Hematopoietic multipotent progenitor cell treated with erythropoietin and hydrocortisone succinate and interleukin-3 and kit ligand, for 8 days (in vitro differentiated cells): ENCODE results near the gene EEF2K.
"Not testable (repeated sequence)": the region's sequence is repeated elsewhere in the genome, so short reads cannot be mapped to it uniquely, and the experiment has no call there.

Experiments
- DNase-seq: peaks from one replicate; pipeline ENCODE4 v3.0.0-alpha.2; 2015

EEF2K gene

DNA sequence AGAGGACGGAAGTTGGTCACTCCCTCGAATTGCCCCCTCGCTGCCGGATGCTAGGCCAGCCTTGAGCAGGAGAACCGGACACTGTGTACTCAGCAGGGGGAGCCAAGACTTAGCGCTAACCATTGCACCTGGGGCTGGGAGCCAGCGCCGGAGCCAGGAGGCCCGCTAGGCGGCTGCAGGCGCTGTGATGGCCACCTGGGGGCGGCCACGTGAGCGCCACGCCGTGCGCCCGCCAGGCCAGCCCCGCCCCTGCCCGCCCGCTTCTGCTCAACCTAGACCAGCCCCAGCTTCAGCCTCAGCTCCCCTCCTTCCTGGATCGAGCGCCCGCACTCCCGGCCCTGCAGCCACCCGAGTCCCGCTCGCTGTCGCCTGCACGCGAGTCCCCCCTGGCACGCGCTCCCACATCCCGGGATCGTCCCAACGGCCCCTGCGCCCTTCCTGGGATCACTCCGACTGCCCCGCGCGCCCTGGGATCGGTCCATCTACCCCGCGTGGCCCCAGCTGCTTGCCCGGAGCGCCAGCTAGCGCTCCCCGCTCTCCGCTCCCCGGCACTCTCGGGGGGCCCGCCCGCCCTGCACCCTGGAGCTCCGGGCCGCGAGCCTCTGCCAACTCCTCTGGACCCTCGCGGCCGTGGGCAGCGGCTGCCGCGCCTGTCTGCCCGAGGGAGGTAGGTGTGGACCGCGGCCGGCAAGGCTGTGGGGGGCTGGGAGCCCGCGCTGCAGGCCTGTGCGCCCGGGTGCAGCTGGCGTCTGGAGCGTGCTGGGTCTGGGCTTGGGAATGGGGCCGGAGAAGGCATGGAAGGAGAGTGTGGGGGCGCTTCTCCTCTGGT, at the start of gene EEF2K:
TSS of gene EEF2K (plus strand) at position 266 of the 829 bp plus-strand sequence. CDS start 19,452 bp downstream, outside the sequence.
- DNase-seq: peak; percentile 96

DNA sequence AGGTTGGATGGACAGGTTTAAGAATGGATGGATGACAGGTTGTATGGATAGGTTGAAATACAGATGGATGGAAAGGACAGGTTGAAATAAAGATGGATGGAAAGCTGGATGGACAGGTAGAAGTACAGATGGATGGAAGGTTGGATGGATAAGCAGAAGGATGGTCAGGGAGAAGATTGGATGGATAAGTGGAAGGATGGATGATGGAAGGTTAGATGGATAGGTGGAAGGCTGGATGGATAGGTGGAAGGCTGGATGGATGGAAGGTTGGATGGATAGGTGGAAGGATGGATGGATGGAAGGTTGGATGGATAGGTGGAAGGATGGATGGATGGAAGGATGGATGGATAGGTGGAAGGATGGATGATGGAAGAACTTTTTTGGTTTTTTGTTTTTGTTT, 44.7 kb upstream of the EEF2K start:
- no peak for DNase-seq

DNA sequence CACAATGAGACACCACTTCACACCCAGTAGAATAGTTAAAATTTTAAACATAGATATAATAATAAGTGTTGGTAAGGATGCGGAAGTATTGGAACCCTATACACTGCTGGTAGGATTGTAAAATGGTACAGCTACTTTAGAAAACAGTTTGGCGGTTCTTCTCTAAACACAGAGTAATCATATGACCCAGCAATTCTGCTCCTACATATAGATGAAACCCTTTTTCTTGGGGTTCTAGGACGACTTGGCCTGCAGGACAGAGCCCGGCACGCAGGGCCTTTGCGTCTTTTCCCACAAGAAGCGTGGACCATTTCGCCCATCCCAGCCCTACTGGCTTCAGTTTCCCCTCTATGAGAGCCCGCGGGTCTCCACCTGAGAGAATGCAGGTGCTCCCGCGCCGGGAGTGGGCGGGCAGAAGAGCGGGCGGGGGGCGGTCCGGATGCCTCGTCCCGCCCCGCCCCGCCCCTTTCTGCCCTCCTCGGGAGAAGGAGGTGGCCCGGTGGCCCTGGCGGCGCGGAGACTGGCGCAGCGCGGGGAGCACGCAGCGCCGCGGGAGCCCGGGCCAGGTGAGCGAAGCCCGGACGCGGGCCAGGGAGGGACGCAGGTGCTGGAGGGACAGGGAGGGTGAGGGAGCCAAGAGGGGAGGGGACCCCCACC, 44.0 kb upstream of the EEF2K start, which contains the start of gene SDR42E2:
TSS of gene SDR42E2 (plus strand) at position 508 of the 657 bp plus-strand sequence. CDS start 3,077 bp downstream, outside the sequence.
- no peak for DNase-seq

DNA sequence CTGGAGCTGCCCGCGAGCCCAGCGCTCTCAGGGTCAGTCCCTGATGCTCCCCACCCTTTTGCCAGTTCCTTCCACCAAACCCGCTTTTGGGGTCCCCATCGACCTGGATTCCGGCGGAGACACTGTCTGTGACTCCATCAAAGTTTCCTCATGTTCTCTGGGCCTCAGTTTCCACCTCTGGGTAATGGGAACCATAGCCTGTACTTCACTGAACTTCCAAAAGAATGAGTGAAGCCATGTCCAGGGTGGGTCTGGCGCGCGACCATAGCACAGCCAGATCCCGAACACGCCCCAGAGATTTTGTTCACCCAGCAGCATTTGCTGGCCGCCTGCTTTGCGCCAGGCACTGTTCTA, 43.4 kb upstream of the EEF2K start:
- no peak for DNase-seq

DNA sequence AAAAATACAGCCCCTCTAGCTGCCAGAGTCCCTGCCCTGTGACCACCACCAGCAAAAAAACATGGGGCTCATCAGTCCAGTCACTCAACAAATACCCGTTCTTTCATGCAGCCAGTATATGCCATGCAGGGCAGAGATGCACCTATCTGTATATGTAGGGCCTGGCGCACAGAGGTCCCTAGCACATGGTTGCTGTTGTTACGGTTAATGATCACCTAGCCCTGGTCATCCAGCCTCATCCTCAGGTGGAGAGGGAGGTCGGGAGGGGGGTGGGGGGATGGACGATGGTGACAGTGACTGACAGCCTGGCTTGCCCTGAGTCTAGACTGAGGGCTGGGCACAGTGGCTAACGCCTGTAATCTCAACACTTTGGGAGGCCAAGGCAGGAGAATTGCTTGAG, 42.3 kb upstream of the EEF2K start:
- no peak for DNase-seq

DNA sequence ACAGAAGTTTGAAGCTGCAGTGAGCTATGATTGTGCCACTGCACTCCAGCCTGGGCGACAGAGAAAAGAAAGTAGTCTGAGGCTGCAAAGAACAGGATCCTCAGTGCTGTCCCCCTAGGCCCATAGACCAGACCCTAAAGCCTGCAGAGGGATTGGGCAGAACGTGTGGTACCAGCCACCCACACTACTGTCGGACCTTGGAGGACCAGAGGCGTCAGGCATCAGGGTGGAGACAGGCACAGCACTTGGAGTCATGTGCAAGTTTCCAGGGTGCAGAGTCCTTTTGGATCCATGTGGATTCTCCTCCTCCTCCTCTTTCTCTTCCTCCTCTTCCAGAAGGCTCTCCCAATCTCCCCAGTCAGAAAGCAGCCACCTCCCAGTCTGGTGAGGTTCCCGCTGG, 41.6 kb upstream of the EEF2K start:
- no peak for DNase-seq

DNA sequence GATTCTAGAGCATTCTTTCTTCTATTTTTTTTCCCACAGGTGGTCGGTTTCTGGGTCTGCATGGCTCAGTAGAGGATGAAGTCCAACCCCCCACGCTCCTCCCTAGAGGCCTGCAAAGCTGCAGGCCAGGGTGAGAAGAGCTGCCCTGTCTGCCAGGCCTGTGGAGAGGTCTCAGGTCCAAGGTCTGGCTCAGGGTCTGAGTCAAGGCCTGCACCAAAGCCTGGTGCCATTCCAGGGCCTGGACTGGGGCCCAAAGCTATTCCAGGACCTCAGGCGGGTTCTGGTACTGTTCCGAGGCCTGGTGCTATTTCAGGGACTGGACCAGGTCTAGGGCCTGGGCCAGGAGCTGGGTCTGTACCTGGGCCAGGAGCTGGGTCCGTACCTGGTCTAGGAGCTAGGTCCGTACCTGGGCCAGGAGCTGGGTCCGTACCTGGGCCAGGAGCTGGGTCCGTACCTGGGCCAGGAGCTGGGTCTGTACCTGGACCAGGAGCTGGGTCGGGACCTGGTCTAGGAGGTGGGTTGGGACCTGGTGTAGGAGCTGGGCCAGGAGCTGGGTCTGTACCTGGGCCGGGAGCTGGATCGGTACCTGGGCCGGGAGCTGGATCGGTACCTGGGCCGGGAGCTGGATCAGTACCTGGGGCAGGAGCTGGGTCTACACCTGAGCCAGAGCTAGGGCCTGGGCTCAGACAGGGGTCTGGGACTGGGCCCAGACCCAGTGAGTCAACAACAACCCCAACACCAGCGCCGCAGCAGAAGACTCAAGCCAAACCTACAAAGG, 40.4 kb upstream of the EEF2K start:
- DNase-seq: no peak

DNA sequence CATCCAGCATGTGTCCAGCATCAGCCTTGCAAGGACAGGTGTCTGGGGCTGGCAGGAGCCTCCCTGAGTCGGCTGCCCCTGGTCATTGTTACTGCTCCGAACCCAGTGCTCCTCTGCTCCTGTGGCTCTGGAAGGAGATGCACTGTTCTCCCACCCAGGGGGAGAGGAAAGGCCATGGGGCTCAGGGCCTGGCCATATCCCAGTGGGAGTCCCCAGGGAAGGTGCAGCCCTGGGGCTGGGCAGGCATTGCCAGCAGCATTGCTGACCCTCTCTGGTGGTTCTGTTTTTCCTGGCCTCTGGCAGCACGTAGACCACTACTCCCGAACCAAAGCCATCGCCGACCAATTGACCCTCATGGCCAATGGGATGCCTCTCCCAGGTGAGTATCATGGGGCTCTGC, 34.1 kb upstream of the EEF2K start:
- DNase-seq: no peak

DNA sequence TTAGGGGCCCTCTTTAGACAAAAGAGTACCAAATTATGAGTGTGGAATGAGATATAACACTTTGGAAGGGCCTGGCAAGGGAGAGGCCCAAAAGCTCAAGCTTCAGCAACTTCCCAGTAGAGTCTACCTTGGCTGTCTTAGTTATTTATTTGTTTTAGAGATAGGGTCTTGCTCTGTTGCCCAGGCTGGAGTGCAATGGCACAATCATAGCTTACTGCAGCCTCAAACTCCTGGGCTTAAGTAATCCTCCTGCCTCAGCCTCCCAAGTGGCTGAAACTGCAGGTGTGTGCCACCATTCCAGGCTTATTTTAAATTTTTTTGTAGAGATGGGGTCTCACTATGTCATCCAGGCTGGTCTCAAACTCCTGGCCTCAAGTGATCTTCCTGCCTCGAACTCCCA, 33.4 kb upstream of the EEF2K start:
- not testable (repeated sequence) for DNase-seq

DNA sequence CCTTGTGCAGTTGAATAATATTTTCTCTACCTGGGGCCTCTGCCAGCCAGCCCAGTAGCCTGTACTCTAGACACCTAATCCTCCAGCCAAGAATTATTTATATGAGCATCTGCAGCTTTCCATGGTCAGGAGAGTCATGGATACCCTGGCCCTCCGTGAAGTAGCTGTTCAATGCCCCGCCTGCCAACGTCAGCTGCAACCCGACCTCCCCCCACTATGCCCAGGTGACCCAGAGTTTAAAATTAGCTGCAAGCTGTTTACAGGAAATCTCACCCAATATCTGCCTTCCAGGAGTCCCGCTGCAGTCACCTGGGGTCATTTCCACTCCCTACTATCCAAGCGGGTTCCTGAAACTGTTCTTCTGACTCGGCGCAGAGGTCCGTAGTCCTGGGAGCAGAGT, 31.4 kb upstream of the EEF2K start:
- no peak for DNase-seq

DNA sequence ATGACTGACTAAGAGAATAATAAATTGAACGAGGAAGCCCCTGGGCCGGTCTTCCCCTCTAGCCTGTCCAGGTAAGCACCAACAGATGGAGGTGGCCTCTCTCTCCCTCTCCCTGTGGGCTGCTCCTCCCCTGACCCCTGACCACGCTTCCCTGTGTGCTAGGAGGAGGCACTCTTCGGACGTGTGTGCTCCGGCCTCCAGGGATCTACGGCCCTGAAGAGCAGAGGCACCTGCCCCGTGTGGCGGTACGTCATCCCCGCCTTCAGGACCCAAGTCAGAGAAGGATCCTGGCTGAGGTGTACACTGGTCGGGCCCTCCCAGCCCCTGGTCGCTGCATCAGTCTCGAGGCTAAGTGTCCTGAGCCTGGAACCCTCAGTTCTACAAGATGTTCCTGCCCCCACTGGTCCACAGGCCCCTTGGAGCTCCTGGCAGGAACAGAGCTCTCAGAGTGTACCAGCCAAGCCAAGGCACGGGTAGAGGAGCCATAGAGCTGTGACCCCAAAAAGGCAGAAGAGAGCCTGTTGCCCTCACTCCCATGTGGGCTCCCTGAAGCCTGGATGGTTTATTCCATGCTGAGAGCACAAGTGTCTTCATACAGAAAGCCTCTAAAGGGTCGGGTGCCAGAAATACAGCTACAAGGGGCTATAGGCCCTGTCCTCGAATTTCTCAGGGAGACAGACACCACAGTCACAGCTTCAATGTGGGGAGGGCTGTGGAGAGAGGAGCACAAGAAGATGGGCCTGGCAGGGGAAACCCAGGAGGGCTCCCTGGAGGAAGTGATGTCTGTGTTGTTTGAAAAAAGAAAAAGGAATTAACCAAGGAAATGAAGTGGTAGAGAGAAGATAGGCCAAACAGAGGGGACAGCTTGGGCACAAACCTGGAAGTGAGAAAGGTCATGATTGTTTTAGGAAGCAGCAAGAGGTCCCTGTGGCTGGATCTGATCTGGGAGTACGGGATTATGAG, 27.8 kb upstream of the EEF2K start:
- no peak for DNase-seq

DNA sequence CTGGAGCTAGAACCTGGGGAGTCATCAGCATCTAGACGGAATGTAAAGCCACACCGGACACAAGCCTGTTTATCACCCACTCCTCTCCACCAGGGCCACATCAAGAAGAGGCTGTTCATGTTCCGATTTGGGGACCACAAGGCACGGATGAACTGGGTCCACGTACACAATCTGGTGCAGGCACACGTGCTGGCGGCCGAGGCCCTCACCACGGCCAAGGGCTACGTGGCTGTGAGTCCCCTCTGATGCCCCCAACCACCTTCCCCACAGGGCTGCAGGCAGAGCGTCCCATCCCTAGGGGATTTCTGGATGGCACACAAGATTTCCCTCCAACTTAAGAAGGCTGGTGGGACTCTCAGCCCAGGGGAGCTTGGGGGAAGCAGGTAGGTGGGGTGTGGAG, 24.7 kb upstream of the EEF2K start:
- DNase-seq: no peak

DNA sequence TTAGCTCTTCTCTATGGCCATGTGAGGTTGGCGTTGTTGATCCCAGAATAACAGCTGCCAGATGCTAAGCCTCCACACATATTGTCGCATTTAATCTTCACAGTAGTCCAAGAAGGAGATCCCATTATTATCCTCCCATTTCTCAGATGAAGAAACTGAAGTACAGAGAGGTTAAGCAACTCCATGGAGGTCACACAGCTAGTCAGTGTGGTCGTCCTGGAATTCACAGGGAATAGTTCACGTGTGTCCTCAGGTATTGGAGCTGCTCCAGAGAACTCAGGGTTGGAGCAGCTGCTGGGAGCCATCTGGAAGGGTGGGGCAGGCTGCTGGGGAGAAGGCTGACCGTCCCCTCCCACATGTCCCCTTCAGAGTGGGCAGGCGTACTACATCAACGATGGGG, 24.2 kb upstream of the EEF2K start:
- no peak for DNase-seq

DNA sequence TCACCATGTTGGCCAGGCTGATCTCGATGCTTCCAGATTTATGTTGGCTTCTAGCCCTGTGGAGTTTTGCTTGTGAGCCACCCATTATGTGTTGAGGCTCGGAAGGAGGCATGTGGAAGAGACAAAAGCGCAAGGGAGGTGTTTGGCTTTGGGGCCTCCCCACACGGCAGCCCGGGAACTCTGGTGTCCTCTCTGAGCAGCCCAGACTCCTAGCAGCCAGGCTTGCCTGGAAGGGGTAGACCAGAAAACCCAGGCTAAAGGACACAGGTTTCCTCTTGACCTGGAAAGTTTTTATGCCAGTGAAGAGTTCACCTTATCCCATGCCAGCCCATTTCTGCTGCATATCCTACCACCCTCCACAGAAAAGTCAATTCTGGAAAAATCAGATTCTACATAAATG, 22.7 kb upstream of the EEF2K start:
- DNase-seq: no peak

DNA sequence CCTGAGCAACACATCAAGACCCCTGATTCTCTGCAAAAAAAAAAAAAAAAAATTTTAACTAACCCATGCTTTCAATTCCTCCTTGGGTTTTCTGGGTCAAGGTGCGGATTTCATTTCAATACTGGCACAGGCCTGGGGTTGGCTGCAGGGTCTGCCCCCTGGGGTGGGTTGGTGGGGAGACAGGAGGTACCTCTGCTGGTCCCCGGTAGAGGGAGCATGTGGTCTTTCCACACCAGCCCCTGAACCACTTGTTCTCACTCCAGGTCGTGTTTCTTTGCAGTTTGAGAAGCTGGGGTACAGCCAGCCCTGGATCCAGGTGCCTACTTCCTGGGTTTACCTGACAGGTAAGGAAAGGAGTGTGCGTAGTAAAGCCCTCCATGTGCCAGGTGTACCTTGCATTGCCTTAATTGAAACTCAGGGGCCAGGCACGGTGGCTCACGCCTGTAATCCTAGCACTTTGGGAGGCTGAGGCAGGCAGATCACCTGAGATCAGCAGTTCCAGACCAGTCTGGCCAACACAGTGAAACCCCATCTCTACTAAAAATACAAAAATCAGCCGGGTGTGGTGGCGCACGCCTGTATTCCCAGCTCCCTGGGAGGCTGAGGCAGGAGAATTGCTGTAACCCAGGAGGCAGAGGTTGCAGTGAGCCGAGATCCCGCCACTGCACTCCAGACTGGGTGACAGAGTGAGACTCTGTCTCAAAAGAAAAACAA, 22.0 kb upstream of the EEF2K start:
- DNase-seq: no peak

DNA sequence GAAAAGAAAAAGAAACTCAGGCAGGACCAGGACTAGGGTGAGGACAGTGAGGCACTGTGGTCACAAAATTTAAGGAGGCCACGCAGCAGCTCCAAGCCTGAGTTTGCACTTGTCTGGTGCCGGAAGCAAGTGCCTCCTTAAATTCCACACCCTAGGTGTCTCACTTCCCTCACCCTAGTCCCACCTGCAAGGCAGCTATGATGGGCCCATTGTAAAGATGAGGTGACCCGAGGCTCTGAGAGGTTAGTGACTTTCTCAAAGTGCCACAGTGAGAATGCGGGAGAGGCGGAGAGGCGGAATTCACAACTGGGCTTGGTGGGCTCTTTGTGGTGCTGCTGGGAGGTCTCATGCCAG, 21.5 kb upstream of the EEF2K start:
- no peak for DNase-seq

DNA sequence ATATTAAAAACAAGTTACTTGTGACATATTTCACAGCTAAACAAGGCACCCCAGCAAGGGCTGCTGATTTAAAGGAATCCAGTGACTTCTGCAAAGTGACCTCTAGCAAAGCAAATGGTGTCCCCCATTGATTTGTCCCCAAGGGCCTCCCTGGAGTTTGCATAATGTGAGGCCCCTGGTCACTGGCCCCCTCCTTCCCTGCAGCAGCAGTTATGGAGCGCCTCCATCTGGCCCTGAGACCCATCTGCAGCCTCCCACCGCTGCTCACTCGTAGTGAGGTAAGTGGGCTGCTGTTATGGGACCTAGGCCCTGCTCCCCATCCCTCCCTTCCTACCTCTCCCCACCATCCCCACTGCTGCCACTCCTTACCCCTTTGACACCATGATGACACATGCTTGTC, 19.6 kb upstream of the EEF2K start:
- DNase-seq: no peak

DNA sequence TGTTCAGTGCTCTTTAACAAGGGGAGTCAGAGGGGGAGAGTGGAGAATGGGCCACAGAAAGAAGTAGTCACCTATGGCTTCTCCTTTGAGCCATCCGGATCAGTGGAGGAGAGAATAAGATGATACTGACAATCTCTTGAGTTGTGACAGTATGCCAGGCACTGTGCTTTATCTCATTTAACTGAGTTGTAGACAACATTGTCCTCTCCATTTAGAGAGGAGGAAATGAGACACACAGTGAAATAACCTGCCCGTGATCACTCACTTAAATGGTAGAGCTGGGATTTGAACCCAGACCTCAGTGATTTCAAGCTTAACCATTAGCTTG, 17.8 kb upstream of the EEF2K start:
- DNase-seq: no peak

DNA sequence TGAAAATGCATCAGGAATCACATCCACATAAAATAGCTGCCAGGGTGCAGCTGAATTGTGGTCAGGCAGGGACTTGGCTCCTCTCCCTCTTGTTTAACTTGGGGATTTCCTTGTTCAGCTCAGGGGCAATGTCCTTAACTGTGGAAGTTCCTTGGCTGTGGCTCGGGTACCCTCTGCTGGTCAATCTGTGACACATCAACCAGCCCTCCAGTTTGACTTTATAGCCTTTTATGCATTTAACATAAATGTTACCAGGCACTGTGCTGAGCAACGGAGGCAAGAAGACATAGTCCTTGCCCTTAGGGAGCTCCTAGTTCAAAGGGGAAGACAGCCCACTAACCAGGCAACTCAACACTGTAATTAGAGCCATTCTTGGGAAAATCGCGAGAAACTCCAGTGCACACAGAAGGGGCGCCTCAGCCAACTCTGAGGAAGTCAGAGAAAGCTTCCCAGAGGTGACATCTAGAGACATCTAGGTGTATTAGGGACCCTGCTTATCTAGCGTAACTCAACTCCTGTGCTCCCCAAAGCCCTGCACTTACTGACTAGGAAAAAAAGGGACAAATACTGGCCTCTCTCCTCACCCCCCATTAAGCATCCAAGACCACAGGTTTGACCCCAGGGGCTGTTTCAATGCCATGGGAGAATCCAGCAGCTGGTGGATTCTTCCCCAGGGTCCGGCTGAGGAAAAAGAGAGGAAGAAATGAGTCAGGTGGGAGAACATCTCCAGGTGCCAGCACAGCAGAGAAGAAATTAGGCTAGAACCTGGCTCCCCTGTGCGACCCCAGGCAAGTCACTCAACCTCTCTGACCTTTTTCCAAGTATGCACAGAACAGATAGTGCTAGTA, 17.3 kb upstream of the EEF2K start:
- DNase-seq: peak; percentile 85

DNA sequence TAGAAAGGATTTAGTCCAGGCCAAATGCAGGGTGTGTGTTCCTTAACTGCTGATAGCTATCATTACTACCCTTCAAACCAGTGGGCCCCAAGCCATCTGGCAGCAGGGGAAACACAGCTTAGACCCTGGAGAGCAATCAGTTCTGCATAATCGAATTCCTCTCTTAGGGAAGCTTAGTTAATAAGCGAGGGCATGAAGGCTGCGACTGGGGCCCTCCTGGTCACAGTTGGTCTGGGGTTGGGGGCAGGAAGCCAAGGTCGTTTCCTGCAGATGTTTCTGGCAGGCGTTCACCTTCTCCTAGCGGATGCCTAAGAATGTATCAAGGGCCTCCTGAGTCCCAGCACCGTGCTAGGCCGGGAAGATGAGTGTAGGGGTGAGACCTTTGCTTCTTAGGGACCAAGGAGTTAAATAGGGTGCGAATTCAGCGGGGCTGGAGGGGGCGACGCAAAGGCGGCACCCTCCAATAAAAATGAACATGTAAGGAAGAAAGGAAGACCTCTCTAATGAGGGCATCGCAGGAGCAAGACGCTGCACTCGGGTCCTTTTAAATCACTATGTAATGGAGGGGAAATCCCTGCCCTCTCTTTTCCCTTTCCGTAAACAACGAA, 16.5 kb upstream of the EEF2K start:
- DNase-seq: no peak
